ENCODE measurements around the gene KLK8.

- TF ChIP-seq CTCF (IDR thresholded peaks at IDR 0.05), result no peak
- TF ChIP-seq POLR2A (IDR thresholded peaks at IDR 0.05), result no peak
Measured at GRCh38 chr19:51015691-51016267, 14.4 kb upstream of the KLK8 start.

All from esophagus squamous epithelium (tissue), 4 donors.